NCI-H128 (cell line): ENCODE data around the gene PMCH.
"Not testable (repeated sequence)": the region's sequence is repeated elsewhere in the genome, so short reads cannot be mapped to it uniquely, and the experiment has no call there.

Source experiments
- DNase-seq: peaks from one replicate; lab custom pipeline; 2025; ENCODE audit not compliant: unreplicated experiment; lab: John Stamatoyannopoulos, UW

Gene PMCH

GRCh38 chr12:102147062-102147587, 50.5 kb downstream of the PMCH start:
- not testable (repeated sequence) for DNase-seq
